Measurements from ENCODE around the gene GARIN5A. TPM values are rescaled to one million over a fixed set of nuclear protein-coding genes. Genes with fewer than 3 reads are reported as not detected.
"Not testable (repeated sequence)": the region's sequence is repeated elsewhere in the genome, so short reads cannot be mapped to it uniquely, and the experiment has no call there.

Gene GARIN5A
- total RNA-seq, 4 donors from 2014 or later, result 0.53 to 2.0 (median 1.5) TPM

DNA sequence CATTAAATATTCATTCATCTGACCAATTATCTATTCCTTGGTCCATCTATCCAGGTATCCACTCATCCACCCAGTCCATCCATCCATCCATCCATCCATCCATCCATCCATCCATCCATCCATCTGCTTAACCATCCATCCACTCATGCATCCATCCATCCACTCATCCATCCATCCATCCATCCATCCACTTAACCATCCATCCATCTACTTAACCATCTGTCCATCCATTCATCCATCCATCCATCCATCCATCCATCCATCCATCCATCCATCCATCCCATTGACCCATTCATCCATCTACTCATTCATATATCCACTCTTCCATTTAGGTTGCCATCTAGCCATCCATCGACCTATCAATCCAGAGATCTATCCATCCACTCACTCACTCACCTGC is 32.6 kb downstream of the GARIN5A start:
- H3K9me3 ChIP-seq, result no peaks in the 10 kb centered on the region
- H3K4me3 ChIP-seq, result no peak overlapping the region
- H3K27me3 ChIP-seq, result no peaks in the 10 kb centered on the region
- 50 to 74% methylated on average over 1 of the region's 1 CpG for WGBS, 2 donors
- H3K4me1 ChIP-seq, result no peaks in the 10 kb centered on the region
- intact Hi-C loops (cut with DNase I), result no loop called here
- no peaks in the 10 kb centered on the region for H3K36me3 ChIP-seq
- DNase-seq, result no peak
- TF ChIP-seq, protein P1, sequence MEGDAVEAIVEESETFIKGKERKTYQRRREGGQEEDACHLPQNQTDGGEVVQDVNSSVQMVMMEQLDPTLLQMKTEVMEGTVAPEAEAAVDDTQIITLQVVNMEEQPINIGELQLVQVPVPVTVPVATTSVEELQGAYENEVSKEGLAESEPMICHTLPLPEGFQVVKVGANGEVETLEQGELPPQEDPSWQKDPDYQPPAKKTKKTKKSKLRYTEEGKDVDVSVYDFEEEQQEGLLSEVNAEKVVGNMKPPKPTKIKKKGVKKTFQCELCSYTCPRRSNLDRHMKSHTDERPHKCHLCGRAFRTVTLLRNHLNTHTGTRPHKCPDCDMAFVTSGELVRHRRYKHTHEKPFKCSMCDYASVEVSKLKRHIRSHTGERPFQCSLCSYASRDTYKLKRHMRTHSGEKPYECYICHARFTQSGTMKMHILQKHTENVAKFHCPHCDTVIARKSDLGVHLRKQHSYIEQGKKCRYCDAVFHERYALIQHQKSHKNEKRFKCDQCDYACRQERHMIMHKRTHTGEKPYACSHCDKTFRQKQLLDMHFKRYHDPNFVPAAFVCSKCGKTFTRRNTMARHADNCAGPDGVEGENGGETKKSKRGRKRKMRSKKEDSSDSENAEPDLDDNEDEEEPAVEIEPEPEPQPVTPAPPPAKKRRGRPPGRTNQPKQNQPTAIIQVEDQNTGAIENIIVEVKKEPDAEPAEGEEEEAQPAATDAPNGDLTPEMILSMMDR (IDR thresholded peaks at IDR 0.05), result no peak
- TF ChIP-seq POLR2A (IDR thresholded peaks at IDR 0.05), result no peak
- no peak overlapping the region for H3K27ac ChIP-seq

DNA sequence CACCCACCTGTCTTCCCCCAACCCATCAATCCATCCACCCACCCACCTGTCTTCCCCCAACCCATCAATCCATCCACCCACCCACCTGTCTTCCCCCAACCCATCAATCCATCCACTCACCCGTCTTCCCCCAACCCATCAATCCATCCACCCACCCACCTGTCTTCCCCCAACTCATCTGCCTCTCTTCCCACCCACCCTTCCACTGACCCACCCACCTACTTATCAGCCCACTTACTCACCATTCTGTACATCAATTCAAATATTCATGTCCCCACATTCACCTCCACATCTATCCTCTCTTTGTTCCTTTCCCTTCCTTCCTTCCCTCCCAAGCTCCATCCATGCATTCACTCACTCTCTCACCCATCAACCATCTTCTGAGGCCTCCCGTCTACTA is 37.5 kb downstream of the GARIN5A start:
- H3K4me3 ChIP-seq; H3K27ac ChIP-seq; H3K4me1 ChIP-seq; intact Hi-C loops (cut with DNase I); H3K9me3 ChIP-seq; DNase-seq; H3K36me3 ChIP-seq: not testable (repeated sequence)
- H3K27me3 ChIP-seq, result peaks cover 0 to 13% (median 0%) of the 10 kb centered on the region in 4 donors
- 50 to 71% methylated on average over 2 of the region's 2 CpGs for WGBS, 2 donors

DNA sequence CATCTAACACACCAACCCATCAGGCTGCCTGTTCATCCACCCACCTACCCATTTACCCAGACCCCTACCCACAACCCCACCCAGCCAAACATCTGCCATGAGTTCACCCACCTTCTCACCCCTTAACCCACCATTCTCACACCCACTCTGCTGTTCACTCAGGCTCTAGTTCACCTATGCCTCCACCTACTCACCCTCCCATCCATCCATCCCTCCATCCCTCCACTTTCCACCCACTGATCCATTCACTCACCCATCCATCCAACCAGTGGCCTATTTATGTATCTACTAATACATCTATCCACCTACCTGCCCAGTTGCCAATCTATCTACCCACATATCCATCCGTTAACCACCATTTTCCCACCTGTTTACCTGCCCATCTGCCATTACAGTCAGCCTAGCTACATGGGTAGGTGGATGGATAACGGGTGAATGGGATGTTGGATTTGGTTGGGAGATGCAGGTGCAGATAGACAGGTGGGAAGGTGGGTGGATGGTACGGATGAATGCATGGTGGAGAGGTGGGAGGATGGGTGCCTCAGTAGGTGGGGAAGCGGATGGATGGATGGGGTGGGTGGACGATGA is 38.7 kb downstream of the GARIN5A start:
- Histone ChIP-seq H3K27ac (no peak overlapping the region), H3K4me1 (no peaks in the 10 kb centered on the region), H3K9me3 (no peaks in the 10 kb centered on the region), H3K27me3 (peaks cover 0 to 25% (median 0%) of the 10 kb centered on the region in 4 donors), H3K36me3 (no peaks in the 10 kb centered on the region), H3K4me3 (no peak overlapping the region)
- WGBS, 2 donors, result 89 to 91% methylated on average over 5 of the region's 5 CpGs
- intact Hi-C loops (cut with DNase I), result no loop called here
- no peak for TF ChIP-seq POLR2A (IDR thresholded peaks at IDR 0.05)
- TF ChIP-seq, protein P1 (IDR thresholded peaks at IDR 0.05), result no peak
- no peak for DNase-seq

DNA sequence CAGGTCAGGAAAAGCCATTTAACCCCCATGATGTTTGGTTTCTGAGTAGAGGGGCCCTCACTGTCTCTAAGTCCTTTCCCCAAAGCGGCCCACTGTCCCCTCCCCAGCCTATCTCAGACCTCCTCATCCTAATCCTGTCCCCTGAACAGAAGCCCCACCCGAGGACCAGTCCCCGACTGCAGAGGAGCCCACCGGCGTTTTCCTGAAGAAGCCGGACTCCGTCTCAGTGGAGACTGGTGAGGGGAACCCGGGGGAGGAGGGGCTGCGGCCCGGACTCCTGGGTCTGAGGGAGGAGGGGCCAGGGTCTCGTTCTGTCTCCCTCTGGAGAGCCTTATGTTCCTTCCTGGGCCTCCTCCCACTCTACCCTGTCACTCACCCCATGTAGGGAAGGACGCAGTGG is 41.0 kb downstream of the GARIN5A start:
- Histone ChIP-seq H3K27me3 (peaks cover 0 to 43% (median 3%) of the 10 kb centered on the region in 4 donors), H3K4me1 (peaks cover 6 to 21% (median 15%) of the 10 kb centered on the region in 3 donors), H3K27ac (no peak overlapping the region), H3K4me3 (no peak overlapping the region), H3K36me3 (no peaks in the 10 kb centered on the region), H3K9me3 (no peaks in the 10 kb centered on the region)
- 100% methylated on average over 1 of the region's 12 CpGs; no CpG with 5 or more reads in 1 of the 2 donors for WGBS, 2 donors
- intact Hi-C loops (cut with DNase I), result no loop called here
- DNase-seq, result no peak
- TF ChIP-seq, protein P1 (IDR thresholded peaks at IDR 0.05), result no peak
- TF ChIP-seq POLR2A (IDR thresholded peaks at IDR 0.05), result no peak

DNA sequence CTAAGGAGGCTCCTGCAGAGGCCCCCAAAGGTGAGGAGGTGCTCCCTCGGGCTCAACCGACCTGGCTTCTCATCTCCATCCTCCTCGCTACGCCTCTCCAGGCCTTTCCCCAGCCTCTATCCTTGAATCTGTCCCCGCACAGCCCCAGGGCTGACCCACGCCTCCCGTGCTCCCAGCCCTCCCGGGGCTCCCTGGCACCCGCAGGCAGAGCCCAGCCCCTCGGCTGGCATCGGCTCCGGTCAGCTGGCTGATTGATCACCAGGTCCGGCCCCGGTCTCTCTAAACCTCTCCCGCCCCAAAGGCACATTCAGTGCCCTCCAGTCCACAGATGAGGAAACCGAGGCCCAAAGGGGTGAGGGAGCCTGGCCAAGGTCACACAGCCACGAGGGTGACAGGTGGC is 41.4 kb downstream of the GARIN5A start:
- DNase-seq, result no peak
- WGBS, 2 donors, result 74 to 81% methylated on average over 3 to 15 of the region's 17 CpGs
- Histone ChIP-seq H3K27ac (no peak overlapping the region), H3K4me3 (no peak overlapping the region), H3K27me3 (peaks cover 0 to 47% (median 3%) of the 10 kb centered on the region in 4 donors), H3K36me3 (no peaks in the 10 kb centered on the region), H3K4me1 (peaks cover 6 to 21% (median 15%) of the 10 kb centered on the region in 3 donors), H3K9me3 (no peaks in the 10 kb centered on the region)
- intact Hi-C loops (cut with DNase I), result no loop called here
- TF ChIP-seq, protein P1 (IDR thresholded peaks at IDR 0.05), result no peak
- no peak for TF ChIP-seq POLR2A (IDR thresholded peaks at IDR 0.05)

DNA sequence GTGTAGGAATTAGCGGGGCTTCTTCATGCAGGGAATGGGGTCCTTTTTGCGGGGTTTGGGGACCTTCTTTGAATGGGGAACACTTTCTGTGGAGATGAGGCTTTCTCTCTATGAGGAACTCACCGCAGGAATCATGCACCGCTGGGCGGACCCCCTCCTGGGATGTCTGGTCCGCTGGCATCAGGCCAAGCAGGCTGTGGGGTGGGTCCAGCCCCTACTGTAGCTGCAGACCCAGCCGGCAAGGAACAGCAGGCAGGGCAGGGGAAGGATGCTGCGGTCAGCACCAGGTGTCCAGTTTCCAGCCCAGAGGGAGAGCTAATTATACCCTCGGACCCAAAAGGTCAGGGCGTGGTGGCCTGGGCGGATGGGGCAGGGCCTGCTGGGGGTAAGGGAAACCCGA is 42.1 kb downstream of the GARIN5A start:
- TF ChIP-seq, protein P1 (IDR thresholded peaks at IDR 0.05), result no peak
- no peak for TF ChIP-seq POLR2A (IDR thresholded peaks at IDR 0.05)
- Histone ChIP-seq H3K27ac (no peak overlapping the region), H3K4me1 (peaks cover 6 to 21% (median 15%) of the 10 kb centered on the region in 3 donors), H3K36me3 (no peaks in the 10 kb centered on the region), H3K9me3 (no peaks in the 10 kb centered on the region), H3K27me3 (peaks cover 0 to 54% (median 3%) of the 10 kb centered on the region in 4 donors), H3K4me3 (no peak overlapping the region)
- 53 to 55% methylated on average over 3 of the region's 12 CpGs for WGBS, 2 donors
- intact Hi-C loops (cut with DNase I), result no loop called here
- DNase-seq, result no peak
